NCI-H128 (cell line): ENCODE data around the gene SHROOM2.
"Not testable (repeated sequence)": the region's sequence is repeated elsewhere in the genome, so short reads cannot be mapped to it uniquely, and the experiment has no call there.

Experiments
- DNase-seq: peaks from one replicate; lab custom pipeline; 2025; ENCODE audit not compliant: unreplicated experiment; lab: John Stamatoyannopoulos, UW

SHROOM2 gene, protein sequence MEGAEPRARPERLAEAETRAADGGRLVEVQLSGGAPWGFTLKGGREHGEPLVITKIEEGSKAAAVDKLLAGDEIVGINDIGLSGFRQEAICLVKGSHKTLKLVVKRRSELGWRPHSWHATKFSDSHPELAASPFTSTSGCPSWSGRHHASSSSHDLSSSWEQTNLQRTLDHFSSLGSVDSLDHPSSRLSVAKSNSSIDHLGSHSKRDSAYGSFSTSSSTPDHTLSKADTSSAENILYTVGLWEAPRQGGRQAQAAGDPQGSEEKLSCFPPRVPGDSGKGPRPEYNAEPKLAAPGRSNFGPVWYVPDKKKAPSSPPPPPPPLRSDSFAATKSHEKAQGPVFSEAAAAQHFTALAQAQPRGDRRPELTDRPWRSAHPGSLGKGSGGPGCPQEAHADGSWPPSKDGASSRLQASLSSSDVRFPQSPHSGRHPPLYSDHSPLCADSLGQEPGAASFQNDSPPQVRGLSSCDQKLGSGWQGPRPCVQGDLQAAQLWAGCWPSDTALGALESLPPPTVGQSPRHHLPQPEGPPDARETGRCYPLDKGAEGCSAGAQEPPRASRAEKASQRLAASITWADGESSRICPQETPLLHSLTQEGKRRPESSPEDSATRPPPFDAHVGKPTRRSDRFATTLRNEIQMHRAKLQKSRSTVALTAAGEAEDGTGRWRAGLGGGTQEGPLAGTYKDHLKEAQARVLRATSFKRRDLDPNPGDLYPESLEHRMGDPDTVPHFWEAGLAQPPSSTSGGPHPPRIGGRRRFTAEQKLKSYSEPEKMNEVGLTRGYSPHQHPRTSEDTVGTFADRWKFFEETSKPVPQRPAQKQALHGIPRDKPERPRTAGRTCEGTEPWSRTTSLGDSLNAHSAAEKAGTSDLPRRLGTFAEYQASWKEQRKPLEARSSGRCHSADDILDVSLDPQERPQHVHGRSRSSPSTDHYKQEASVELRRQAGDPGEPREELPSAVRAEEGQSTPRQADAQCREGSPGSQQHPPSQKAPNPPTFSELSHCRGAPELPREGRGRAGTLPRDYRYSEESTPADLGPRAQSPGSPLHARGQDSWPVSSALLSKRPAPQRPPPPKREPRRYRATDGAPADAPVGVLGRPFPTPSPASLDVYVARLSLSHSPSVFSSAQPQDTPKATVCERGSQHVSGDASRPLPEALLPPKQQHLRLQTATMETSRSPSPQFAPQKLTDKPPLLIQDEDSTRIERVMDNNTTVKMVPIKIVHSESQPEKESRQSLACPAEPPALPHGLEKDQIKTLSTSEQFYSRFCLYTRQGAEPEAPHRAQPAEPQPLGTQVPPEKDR (N-terminal part only)

DNA sequence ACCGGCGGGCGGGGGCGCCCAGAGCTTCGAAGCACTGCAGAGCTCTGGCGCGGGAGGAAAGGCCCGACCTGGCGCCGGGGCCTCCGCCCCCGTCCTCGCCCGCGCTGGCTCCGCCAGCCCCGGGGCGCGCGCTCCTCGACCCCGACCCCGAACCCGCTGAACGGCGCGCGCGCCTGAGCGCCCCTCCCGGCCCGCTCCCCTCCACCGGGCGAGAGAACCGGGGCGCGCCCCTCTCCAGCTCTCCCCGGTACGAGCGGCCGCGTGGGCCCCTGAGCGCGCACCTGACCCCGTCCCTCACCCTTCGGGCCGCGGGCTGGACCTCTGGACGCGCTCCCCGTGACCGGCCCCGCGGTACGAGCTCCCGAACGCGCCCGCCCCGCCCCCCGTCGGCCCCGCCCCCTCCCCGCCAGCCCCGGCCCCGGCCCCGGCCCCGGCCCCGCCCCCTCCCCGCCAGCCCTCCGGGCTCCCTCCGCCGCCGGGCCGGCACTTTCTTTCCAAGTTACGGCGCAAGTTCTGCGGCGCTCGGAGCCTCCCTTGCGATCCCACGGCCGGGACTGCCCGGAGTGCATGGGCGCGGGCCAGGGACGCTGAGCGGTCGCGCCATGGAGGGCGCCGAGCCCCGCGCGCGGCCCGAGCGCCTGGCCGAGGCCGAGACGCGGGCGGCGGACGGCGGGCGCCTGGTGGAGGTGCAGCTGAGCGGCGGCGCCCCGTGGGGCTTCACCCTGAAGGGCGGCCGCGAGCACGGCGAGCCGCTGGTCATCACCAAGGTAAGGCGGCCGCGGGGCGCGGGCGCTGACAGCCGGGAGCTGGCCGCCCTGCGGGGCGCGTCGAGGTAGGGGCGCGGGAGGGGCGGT, at the start of gene SHROOM2:
Gene SHROOM2, plus strand, starts transcription at position 486 of the 854 bp plus-strand sequence. Its CDS starts 117 bp downstream, at position 603.
- DNase-seq, result no peak

GRCh38 chrX:9737363-9737762, 48.9 kb upstream of the SHROOM2 start:
- DNase-seq, result no peak

DNA sequence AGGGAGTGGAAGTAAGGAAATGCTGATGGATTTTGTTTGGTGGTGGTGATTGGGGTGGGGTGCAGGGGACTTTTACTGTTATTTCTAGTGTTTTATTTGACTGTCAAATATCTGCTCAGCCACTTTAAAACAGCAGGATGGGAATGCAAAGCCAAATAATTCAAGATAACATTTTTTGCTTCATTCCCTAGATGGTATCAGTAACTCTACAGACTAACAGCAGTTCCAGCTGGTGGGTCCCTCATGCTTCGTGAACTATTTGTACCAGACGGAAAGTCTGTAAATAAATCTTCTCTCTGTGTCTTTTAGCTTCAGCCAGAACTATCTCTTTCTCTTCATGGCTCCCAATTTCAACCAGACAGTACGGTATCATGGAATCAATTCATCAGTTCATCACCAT, 48.1 kb upstream of the SHROOM2 start:
- no peak for DNase-seq

DNA sequence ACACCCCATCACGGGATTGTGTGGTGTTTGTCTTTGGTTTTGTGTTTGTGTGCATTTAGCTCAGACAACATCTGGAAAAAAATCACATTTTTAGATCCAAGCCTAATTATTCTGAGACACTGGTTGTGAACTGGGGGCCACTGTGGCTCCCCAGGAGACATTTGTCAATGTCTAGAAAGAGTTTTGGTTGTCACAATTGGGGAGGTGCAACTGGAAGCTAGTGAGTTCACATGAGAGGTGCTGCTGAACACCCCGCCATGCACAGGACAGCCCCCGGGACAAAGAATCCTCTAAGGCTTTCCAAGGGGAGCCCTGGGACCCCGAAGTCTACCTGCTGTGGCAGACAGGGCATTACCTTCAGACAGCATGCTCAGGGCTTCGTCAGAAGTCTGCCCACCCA, 47.1 kb upstream of the SHROOM2 start:
- DNase-seq, result no peak

GRCh38 chrX:9745417-9746115, 40.7 kb upstream of the SHROOM2 start:
- no peak for DNase-seq

GRCh38 chrX:9746148-9746888, 39.9 kb upstream of the SHROOM2 start:
- DNase-seq, result no peak

DNA sequence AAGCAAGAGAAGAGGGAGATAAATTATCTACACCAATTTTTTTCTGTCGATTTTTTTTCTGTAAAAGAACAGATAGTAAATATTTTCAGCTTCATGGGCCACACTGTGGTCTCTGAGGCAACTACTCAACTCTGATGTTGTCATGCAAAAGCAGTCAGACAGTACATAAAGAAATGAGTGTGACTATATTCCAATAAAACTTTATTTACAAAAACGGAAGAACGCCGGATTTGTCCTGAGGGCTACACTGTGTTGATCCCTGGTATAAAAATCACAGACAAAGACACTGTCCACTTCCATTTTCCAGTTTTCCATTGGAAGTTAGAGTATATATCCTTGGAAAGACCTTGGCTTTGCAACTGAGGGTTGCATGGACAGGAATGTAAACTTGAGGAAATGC, 38.6 kb upstream of the SHROOM2 start:
- no peak for DNase-seq

DNA sequence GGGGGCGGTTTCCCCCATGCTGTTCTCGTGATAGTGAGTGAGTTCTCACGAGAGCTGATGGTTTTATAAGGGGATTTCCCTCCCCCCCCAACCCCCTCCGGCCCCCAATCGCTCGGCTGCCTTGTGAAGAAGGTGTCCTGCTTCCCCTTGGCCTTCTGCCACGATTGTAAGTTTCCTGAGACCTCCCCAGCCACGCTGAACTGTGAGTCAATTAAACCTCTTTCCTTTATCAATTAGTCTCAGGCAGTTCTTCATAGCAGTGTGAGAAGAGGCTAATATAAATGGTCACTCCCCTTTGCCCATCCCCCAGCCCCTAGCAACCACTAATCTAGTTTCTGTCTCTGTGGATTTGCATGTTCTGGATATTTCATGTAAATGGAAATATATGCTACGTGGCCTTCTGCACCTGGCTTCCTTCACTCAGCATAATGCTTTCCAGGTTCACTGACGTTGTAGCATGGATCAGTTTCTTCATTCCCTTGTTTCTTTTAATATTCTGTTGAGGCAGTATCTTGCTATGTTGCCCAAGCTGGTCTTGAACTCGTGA, 37.0 kb upstream of the SHROOM2 start:
- no peak for DNase-seq

DNA sequence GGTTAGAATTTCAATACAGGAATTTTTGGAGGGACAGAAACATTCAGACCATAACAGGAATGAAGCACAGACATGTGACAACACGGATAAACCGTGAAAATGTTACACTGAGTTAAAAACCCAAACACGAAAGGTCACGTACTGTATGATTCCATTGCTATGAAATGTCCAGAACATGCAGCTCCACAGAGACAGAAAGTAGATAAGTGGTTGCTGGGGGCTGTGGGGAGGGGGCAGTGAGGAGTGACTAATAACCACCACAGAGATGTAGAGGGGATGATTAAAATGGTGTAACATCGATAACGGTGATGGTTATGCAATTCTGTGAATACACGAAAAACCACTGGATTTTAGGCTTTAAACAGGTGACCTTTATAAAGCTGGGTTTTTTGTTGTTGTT, 28.9 kb upstream of the SHROOM2 start:
- no peak for DNase-seq

- no peak for DNase-seq
Observed at GRCh38 chrX:9758021-9758638, 28.1 kb upstream of the SHROOM2 start.

- no peak for DNase-seq
Observed at GRCh38 chrX:9759337-9759736, 26.9 kb upstream of the SHROOM2 start.

DNA sequence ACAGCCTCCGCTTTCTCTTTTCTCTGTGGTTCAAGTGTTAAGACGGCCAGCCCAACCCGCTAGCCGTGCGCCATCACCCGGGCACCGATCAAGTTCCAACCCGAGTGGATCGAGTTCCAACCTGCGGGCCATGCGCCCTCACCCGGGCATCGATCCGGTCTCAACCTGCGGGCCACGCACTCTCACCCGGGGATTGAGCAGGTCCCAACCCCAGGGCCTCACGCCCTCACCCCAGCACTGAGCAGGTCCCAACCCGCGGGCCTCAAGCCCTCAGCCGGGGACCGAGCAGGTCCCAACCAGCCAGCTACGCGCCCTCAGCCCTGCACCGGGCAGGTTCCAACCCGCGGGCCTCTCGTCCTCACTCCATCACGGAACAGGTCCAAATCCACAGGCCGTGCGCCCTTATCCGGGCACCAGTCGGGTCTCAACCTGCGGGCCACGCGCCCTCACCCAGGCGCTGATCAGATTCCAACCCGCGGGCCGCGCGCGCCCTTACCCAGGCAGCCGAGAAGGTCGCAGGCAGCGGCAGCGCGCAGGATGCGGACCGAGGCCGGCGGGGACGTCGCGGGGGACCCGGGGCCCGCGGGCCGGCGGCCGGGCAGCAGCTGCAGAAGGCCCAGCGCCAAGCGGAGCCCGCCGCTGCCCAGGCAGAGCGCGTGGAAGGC, 21.0 kb upstream of the SHROOM2 start:
- no peak for DNase-seq

GRCh38 chrX:9765737-9766097, 20.5 kb upstream of the SHROOM2 start, which contains the start of gene GPR143:
TSS of gene GPR143 (minus strand) at chrX:9765847. CDS start at chrX:9765817, 30 bp downstream.
- no peak for DNase-seq

DNA sequence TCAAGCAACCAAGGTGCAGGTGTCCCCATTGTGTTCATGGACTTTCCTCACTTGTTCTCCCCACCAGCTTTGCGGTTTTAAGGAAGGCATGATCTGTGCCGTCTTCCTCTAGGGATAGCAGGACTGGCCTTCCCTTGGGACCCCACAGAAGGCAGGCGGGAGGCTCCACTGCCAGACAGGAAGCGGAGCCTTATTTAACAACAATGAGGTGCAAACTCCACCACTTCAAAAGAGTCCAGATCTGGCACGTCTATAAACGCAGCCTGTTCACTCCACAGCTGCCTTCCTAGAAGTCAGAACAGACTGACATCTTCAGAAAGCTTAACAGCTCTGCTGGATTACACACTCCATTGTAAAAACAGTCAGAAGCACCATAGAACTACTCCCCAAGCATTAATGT, 18.9 kb upstream of the SHROOM2 start:
- no peak for DNase-seq

DNA sequence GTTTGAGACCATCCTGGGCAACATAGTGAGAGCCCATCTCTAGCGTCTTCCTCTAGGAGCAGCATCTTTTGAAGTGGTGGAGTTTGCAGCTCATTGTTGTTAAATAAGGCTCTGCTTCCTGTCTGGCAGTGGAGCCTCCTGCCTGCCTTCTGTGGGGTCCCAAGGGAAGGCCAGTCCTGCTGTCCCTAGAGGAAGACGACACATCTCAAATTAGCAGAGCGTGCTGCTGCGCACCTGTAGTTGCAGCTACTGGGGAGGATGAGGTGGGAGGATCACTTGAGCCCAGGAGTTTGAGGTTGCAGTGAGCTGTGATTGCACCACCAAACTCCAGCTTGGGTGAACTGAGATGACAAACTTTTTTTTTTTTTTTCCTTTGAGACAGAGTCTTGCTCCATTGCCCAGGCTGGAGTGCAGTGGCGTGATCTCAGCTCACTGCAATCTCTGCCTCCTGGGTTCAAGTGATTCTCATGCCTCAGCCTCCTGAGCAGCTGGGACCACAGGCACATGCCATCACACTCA, 17.8 kb upstream of the SHROOM2 start:
- not testable (repeated sequence) for DNase-seq

GRCh38 chrX:9770319-9770718, 15.9 kb upstream of the SHROOM2 start:
- DNase-seq, result no peak

DNA sequence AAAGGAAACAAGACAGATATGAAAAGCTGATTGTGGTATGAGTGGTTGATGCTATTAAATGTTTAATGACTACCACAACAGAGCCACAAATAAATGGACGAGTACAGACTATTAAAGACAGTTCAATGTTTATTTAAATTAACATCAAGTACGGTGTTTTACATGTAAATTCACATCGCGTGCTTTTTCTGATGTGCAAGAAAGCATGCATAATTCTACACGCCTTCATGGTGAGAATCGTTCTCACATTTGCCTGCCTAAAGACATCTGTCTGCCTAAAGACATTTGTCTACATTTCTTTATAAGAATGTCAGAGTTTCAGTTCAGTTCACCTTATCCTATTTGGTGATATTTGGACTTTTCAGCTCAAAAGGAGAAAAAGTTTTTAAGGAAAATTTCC, 13.3 kb upstream of the SHROOM2 start:
- DNase-seq, result no peak
